Right lobe of liver (tissue), 6 donors: Measurements from ENCODE around the gene TXNL1. TPM values are rescaled to one million over a fixed set of nuclear protein-coding genes. Genes with fewer than 3 reads are reported as not detected.
A peak's percentile ranks its signal among the peaks of the same experiment; 100 is the strongest.

Experiments
- ATAC-seq, 4 donors: fragments of 200-7000 bp; cut with Tn5 transposase; one replicate each; pipeline ENCODE4 v1.9.1; 2020; ENCODE audit warnings: mild to moderate bottlenecking in 4 of 4, moderate library complexity in 4 of 4
- DNase-seq, 3 donors: peaks; one replicate each; pipeline ENCODE4 v3.0.0-alpha.2; 2020
- H3K27ac ChIP-seq, 3 donors: fragments of 200-600 bp; one replicate each; pipeline ENCODE4 v1.8.0; 2022
- H3K27me3 ChIP-seq, 2 donors: fragments of 200-600 bp; one replicate each; pipeline ENCODE4 v1.8.0; 2022
- H3K36me3 ChIP-seq, 4 donors: fragments of 200-600 bp; sonication (generic) in 1 of 4; one replicate each; pipeline versions ENCODE4 v1.5.1 to v1.8.0; 2017 to 2022; ENCODE audit warnings: control low read depth in 1 of 4
- H3K4me1 ChIP-seq, 4 donors: fragments of 200-600 bp; sonication (generic) in 1 of 4; one replicate each; pipeline versions ENCODE4 v1.5.1 to v1.8.0; 2017 to 2022; ENCODE audit warnings: control low read depth in 1 of 4
- H3K4me3 ChIP-seq, 3 donors: fragments of 200-600 bp; one replicate each; pipeline ENCODE4 v1.8.0; 2022
- H3K9me3 ChIP-seq, 4 donors: fragments of 200-600 bp; sonication (generic) in 1 of 4; one replicate each; pipeline versions ENCODE4 v1.5.1 to v1.8.0; 2017 to 2022; ENCODE audit warnings: control low read depth in 1 of 4
- POLR2A ChIP-seq: fragments of 450-650 bp; IDR thresholded peaks from one replicate; pipeline ENCODE4 v1.6.1; 2017; ENCODE audit warnings: antibody characterized with exemption, mild to moderate bottlenecking
- whole genome bisulfite sequencing: methylation state at CpG from one replicate; pipeline ENCODE4 v1.1.6; 2018; ENCODE audit warnings: low coverage, low lambda C conversion rate; ENCODE audit not compliant: insufficient coverage; ENCODE audit errors: missing lambda C conversion rate; 5-methylcytosine and 5-hydroxymethylcytosine counted together
- intact Hi-C, 2 donors: fragments of 100-400 bp; cut with DNase I; formaldehyde crosslinking; loops; one replicate each; pipeline versions ENCODE4 v1.11.2 to v1.14.1; 2022
- total RNA-seq, 6 experiments: library from RNA; depleted of rRNA in 2 of 6; stranded (reverse); fragments of >200 nt in 2 of 6; fragmentation: NEBNext Ultra II Directional in 3 of 6; extraction: Animal tissue kit (Norgen Biotek cat#: 25700) in 3 of 6; gene quantifications; one replicate each; pipeline versions ENCODE4 v1.1.0 to v1.2.4, GENCODE V29; 2016 to 2023
- TF ChIP-seq, protein P1 (sequence below), 4 donors: fragments of 200-600 bp in 3 of 4; fragments of 450-650 bp in 1 of 4; IDR thresholded peaks; one replicate each; pipeline versions ENCODE4 v1.5.1 to v1.8.0; 2016 to 2022; ENCODE audit warnings: antibody characterized with exemption in 4 of 4, mild to moderate bottlenecking in 2 of 4
- donor health status: DM: no; HTN: yes; CAD: no.
- donor health status: DM: no; HTN: no; CAD: no.
- donor health status: DM: no; HTN: no; CAD: no.
- donor health status: DM: no; HTN: yes; CAD: no.
- donor health status: DM: no; HTN: yes; CAD: no.

TXNL1 gene
- total RNA-seq, 6 experiments from 2014 or later, result 30.1 to 58.0 (median 42.8) TPM

GRCh38 chr18:56565551-56566345 is 72.6 kb downstream of the TXNL1 start:
- TF ChIP-seq, protein P1, sequence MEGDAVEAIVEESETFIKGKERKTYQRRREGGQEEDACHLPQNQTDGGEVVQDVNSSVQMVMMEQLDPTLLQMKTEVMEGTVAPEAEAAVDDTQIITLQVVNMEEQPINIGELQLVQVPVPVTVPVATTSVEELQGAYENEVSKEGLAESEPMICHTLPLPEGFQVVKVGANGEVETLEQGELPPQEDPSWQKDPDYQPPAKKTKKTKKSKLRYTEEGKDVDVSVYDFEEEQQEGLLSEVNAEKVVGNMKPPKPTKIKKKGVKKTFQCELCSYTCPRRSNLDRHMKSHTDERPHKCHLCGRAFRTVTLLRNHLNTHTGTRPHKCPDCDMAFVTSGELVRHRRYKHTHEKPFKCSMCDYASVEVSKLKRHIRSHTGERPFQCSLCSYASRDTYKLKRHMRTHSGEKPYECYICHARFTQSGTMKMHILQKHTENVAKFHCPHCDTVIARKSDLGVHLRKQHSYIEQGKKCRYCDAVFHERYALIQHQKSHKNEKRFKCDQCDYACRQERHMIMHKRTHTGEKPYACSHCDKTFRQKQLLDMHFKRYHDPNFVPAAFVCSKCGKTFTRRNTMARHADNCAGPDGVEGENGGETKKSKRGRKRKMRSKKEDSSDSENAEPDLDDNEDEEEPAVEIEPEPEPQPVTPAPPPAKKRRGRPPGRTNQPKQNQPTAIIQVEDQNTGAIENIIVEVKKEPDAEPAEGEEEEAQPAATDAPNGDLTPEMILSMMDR (IDR thresholded peaks at IDR 0.05), result no peak
- TF ChIP-seq POLR2A, result no peak
- peak; percentile 45 to 83 (median 60) for ATAC-seq
- no peak overlapping the region for H3K4me3 ChIP-seq
- intact Hi-C loops, result no loop called here
- H3K4me1 ChIP-seq, result peaks cover 0 to 49% (median 19%) of the 10 kb centered on the region in 4 donors
- no peaks in the 10 kb centered on the region for H3K9me3 ChIP-seq
- no peaks in the 10 kb centered on the region for H3K27me3 ChIP-seq
- H3K36me3 ChIP-seq, result no peaks in the 10 kb centered on the region
- DNase-seq, result no peak
- peak overlapping the region in 2 of 3 donors; percentile 49 to 54 for H3K27ac ChIP-seq
- WGBS, result 37% methylated on average over 5 of the region's 5 CpGs

GRCh38 chr18:56565046-56565445 is 73.3 kb downstream of the TXNL1 start:
- ATAC-seq (no peak), DNase-seq (no peak)
- H3K4me1 ChIP-seq, result peaks cover 0 to 42% (median 16%) of the 10 kb centered on the region in 4 donors
- peak overlapping the region in 1 of 3 donors; percentile 54 for H3K27ac ChIP-seq
- WGBS, result 78% methylated on average over 6 of the region's 6 CpGs
- no peaks in the 10 kb centered on the region for H3K9me3 ChIP-seq
- no peaks in the 10 kb centered on the region for H3K27me3 ChIP-seq
- no peak overlapping the region for H3K4me3 ChIP-seq
- H3K36me3 ChIP-seq, result no peaks in the 10 kb centered on the region
- intact Hi-C loops, result no loop called here
- no peak for TF ChIP-seq POLR2A
- TF ChIP-seq, protein P1 (IDR thresholded peaks at IDR 0.05), result no peak

DNA sequence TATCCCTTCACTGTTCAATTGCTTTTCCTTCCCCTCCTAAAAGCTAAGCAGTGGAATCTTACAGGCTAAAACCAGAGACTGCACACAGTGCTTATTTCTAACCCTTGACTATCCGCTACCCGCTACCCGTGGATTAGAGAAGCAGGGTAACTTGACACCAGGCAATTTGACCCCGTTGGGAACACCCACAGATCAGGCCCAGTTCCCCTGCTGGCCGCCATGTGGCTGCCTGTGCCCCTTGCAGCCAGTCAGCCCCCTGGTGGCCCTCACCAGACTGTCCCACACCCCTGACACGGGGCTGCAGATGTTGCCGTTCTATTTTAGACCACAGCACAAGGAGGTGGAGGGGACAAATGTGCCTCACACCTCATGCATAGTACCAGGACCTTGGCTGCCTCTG is 74.8 kb downstream of the TXNL1 start:
- no peak for DNase-seq
- H3K4me3 ChIP-seq, result no peak overlapping the region
- H3K27me3 ChIP-seq, result no peaks in the 10 kb centered on the region
- TF ChIP-seq, protein P1 (IDR thresholded peaks at IDR 0.05), result no peak
- no peak for TF ChIP-seq POLR2A
- no peak for ATAC-seq
- H3K9me3 ChIP-seq, result no peaks in the 10 kb centered on the region
- intact Hi-C loops, result no loop called here
- 85% methylated on average over 4 of the region's 7 CpGs for WGBS
- H3K4me1 ChIP-seq, result peaks cover 0 to 27% (median 10%) of the 10 kb centered on the region in 4 donors
- H3K36me3 ChIP-seq, result no peaks in the 10 kb centered on the region
- H3K27ac ChIP-seq, result no peak overlapping the region

DNA sequence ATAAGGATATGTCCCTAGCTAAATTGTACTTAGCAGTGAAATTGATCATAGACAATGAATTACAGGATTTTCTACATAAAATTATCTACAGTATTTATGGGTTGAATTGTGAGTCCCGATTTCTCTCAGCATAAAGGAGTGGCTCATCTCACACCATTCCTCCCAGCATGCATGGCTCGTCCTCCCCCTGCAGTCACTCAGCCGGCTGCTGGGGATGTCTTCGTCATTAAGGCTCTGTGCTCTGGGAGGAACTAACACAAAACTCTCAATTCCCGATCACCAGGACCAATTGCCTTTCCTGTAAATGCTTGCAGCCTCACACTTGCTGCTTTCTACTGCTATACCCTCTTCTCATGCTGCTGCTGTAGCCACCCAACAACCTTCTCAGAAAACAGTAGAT is 75.9 kb downstream of the TXNL1 start:
- no peaks in the 10 kb centered on the region for H3K9me3 ChIP-seq
- 74% methylated on average over 3 of the region's 5 CpGs for WGBS
- H3K27ac ChIP-seq, result no peak overlapping the region
- TF ChIP-seq, protein P1 (IDR thresholded peaks at IDR 0.05), result no peak
- TF ChIP-seq POLR2A, result no peak
- H3K27me3 ChIP-seq, result no peaks in the 10 kb centered on the region
- intact Hi-C loops, result no loop called here
- no peak overlapping the region for H3K4me3 ChIP-seq
- no peak for DNase-seq
- no peaks in the 10 kb centered on the region for H3K36me3 ChIP-seq
- peaks cover 0 to 26% (median 10%) of the 10 kb centered on the region in 4 donors for H3K4me1 ChIP-seq
- ATAC-seq, result peak; percentile 25 to 42 (median 32)
